Activated T-cell treated with anti-CD3 and anti-CD28 coated beads for 48 hours (primary cell): ENCODE results near the gene IGIP.

Source experiments
- DNase-seq: peaks from one replicate; pipeline ENCODE4 v3.0.0-alpha.2; 2020; ENCODE audit warnings: low read depth

The IGIP gene

DNA sequence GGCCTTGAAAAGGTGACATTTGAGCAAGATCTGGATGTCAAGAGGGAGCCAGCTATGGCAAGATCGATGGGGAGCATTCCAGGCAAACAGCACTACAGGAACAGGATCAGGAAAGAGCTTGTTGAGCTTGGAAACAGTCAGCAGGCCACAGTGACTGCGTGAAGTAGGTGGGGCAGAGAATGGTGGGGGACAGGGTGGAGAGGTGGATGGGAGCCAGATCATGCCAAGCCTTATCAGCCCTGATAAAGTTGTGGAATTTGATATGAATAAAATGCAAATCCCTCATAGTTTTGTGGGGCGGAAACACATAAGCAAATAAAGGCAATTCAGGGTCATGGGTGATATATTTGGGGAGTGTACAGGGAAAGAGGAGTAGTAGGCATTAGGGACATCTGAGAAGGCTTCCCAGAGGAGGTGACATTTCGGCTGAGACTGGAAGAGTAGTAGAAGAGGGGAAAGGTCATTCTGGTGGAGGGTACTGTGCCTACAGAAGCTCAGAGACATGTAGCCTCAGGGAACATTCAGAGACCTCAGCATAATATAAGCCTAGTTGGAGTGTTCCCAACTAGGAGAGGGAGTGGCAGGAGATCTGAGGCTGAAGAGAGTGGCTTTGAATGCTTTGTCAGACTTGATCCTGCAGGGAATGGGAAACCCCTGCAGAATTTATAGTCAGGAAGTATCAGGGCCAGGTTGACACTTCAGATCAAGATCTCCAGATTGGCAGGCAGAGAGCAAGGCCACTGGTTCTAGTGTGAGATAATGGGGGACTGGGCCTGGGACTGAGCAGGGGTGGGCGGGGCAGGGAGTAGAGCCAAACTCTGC lies 39.6 kb downstream of the IGIP start:
- DNase-seq: no peak

DNA sequence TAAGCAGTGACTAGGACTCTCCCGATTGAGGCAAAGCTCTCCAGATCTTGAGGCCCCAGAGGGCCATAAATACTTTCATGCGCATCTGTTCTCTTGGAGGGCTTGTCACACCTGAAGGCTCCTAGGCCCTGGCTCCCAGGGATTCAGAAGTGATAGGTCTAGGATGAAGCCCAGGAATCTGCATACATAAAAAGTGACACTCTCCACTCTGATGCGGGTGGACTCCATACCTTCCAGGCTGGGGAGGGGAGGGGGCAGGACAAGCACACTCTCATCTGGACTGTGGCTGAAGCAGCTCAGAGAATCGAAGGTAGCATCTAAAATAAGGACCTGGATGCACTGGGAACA lies 40.2 kb downstream of the IGIP start:
- DNase-seq: no peak

DNA sequence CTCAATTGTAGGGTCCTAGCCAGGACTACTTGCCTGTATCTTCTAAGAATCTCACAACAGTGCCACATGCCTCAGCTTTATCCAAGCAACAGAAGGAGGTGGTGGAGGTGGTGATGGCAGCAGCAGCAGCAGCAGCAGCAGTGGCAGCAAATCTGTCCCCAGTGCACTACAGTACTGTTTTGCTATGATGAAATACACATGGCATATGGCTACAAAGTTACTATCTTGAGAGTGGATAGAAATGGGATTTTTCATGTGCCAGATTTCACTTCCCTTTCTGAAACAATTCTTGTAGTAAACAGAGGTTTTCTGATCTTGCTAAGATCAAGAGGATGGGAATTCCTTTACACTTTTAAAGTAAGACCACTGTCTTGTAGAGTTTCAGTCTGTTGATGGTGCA lies 41.2 kb downstream of the IGIP start:
- no peak for DNase-seq

DNA sequence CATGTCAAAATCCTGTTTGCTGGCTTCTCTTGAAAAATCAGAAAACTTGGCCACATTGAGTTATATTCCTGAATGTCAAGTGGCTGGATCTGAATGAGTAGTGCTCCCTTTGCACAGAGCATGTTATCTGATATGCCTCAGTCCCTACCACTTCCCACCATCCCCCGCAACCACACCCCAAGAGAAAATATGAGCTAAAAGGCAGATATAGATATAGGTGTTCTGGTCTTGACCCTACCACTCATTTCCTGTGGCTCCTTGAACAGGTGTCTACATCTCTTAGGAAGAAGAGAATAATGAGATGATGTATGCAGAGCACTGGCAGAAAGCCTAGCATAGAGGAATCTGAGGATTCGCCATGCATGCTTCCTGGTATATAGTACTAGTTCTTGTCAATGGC lies 42.6 kb downstream of the IGIP start:
- no peak for DNase-seq

DNA sequence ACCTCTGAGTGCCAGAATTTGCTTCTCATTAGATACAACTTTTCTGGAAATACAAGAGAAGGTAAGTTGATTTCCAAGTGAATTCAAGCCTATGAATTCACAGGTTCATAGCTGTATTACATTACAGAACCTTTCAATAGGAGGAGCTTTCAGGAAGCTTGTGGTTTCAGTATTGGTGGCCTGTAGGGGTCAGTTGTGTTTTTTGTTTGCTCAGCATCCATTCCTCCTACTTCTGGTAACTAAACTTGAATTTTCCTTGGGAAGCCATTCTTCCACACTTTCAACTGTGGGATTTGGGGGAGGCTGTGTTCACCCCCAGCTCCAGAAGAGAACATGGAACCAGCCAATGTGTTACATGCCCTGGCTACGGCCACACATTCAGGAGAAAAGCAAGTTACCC lies 43.7 kb downstream of the IGIP start:
- DNase-seq: no peak

DNA sequence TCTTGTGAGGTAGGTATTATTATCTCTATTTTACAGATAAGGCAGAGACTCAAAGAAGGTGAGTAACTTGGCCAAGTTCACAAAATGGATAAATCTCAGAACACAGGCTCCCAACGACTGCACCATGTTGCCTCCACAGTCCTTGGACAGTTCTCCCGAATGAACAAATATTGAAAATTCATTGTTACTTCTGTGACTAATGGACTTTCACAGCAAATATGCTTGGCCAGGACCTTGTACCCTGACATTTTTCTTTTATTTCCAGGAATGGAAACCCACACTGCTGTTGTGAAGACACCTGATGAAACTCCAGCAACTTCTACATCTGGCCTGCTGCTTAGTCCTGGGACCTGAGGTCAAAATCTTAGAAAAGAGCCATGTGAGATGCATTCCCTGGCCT lies 46.7 kb downstream of the IGIP start:
- no peak for DNase-seq

DNA sequence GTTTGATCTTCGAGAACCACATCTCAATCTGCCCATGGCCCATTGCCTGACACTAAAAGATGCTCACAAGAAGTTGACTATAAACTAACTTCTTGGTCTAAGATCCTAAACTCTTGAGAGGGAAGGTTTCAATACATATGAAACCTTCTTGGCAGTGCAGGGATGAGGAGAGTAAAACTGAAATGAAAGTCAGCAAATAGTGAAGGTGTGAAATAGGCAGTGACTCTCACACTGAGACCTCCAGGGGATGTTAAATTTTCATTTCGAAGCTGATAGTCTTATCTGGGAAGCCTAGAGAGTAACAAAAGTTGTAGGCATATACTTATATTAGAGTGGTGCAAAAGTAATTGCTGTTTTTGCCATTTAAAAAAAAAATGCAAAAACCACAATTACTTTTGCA lies 48.3 kb downstream of the IGIP start:
- no peak for DNase-seq

DNA sequence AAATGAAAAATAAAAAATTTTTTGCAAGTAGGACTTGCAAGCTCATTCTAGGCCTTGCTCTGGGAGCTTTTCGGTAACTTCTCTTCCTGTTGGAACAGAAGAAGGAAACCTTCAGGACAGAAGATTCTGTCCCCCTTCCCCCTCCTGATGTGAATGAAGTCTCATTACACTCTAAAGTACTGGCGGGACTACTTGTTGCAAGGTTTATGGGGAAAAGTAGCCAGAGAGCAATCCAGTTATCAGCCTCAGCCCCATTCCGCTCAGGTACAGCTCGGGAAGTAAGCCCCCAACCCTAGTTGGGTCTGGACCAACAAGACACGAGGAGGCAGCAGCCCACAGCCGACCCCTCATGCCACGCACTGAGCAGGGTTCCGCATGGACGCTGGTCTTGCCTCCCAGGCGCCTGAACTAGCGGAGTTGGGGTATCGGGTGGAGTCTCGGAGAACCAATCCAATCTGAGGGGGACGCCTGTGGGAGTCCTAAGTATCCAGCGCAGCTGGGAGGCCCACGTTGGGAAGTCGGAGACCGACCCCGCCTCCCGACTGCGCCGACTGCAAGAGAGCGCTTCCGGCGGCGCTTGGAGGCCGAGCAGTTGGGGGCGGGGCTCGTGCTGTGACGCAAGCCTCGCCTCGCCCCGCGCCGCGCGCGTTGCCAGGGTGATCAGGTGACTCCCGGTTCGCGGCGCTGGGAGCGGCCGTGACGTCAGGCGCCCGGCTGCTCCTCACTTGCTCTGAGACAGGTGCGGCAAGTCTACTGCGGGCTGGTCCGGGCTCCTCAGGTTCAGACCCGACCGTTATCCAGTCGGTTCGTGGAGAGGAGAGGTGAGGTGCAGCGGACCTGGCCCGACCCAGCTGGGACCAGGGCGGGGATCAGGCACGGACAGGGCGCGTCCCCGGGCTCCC lies 49.0 kb downstream of the IGIP start, which contains the start of gene CYSTM1:
CYSTM1 (plus strand) TSS at position 724 of the 902 bp plus-strand sequence. CDS start 19,278 bp downstream, outside the sequence.
- peak; percentile 95 for DNase-seq

DNA sequence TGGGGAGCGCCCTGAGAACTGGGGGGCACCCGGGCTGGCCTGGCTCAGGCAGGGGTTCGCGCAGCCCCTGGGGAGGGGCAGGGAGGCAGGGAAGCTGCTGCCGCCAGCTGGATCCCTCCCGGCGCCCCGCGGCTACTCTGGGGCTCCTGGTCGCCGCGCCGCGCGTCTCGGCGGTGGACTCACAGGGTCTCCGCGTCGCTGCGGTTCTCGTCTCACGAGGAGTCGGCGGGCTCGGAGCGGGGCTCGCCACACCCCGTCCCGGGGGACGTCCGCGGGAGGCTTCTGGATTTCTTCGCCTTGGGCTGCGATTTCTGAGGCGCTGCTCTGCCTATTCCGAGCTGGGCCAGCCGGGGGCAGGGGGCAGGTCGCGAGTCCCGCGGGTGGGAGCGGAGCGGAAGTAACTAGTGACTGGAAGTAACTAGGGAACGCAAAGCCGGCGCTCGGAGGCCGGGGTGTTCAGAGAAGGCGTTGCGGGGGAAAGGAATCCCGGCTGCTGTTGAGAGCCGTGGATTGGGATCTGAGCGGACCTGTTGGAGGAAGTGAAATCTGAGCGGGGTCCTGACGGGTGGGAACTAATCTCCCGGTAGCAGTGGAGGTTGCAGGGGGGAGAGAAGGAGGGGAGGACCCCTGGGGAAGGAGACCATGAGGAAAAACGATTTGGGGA lies 49.8 kb downstream of the IGIP start:
- DNase-seq: peak; percentile 64

DNA sequence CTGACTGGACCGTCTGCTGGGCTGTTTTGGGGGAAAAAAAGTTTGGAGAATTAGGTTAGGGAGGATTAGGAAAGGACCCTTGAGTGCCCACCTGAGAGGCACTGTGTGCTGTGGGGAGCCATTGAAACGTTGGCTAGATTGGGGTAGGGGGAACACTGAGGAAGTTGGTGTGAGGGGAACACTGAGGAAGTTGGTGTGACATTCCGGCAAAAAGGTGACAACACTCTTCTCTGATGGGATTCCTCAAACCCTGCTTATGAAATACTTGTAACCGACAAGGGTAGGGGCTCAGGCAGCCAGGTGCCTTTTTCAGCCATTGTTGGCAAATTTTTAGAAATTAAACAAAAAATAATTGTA lies 50.3 kb downstream of the IGIP start:
- no peak for DNase-seq

DNA sequence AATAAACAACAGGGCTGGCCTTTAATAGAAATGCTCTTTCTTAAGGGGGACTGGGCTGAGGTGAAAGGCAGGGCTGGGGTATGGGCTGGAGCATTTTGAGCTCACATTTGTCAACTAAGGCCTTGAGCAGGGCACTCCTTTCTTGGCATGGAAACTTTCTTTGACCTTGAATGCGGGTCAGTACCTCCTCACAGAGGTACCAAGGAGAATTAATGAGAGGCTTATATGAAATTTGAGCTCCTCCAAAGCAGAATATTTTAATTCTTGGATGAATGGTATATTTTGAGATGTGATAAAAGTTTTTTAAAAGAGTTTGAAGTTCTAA lies 52.3 kb downstream of the IGIP start:
- DNase-seq: no peak

DNA sequence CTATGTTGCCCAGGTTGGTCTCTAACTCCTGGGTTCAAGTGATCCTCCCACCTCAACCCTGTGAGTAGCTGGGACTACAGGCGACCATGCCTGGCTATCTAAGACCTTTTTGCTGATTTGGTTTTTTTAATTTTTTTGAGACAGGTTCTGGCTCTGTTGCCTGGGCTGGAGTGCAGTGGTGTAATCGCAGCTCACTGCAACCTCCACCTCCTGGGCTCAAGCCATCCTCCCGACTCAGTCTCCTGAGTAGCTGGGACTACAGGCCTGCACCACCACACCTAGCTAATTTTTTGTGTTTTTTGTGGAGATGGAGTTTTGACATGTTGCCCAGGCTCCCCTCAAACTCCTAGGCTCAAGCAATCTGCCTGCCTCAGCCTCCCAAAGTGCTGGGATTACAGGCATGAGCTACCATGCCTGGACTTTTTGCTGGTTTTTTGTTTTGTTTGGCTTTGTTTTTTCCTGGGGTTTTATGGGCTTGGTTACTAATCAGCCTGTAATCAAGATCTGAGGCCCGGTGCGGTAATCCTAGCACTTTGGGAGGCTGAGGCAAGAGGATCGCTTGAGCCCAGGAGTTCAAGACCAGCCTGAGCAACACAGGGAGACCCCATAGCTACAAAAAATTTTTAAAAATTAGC lies 52.9 kb downstream of the IGIP start:
- DNase-seq: no peak
